Coronary artery (tissue), 2 donors: ENCODE data around the gene AANAT.
"Not testable (repeated sequence)": the region's sequence is repeated elsewhere in the genome, so short reads cannot be mapped to it uniquely, and the experiment has no call there.

ENCODE experiments used
- DNase-seq: peaks from one replicate; pipeline ENCODE4 v3.0.0-alpha.2; 2017; ENCODE audit warnings: low spot score
- H3K27ac ChIP-seq, 2 donors: fragments of 200-600 bp; sonication (generic); one replicate each; pipeline ENCODE4 v1.5.1; 2016 to 2019
- H3K4me3 ChIP-seq: fragments of 200-600 bp; sonication (generic); 2 replicates; pipeline ENCODE4 v1.5.1; 2016; ENCODE audit warnings: mild to moderate bottlenecking, moderate library complexity
- CTCF ChIP-seq: fragments of 200-600 bp; sonication (generic); IDR thresholded peaks from one replicate; pipeline ENCODE4 v1.5.1; 2019; ENCODE audit warnings: antibody characterized with exemption

Gene AANAT

GRCh38 chr17:76501018-76501826 lies 33.8 kb downstream of the AANAT start, which contains the start of gene RHBDF2:
RHBDF2 (minus strand) TSS chr17:76501423; CDS start chr17:76481524, 19,899 bp downstream.
- peak; percentile 85 for DNase-seq
- H3K4me3 ChIP-seq = peak within 1 kb of the TSS; percentile 83
- TF ChIP-seq CTCF = no peak
- H3K27ac ChIP-seq = peak within 1 kb of the TSS; percentile 86 to 92

GRCh38 chr17:76501827-76502307 lies 34.5 kb downstream of the AANAT start:
- DNase-seq = no peak
- peak overlapping the region; percentile 86 to 92 for H3K27ac ChIP-seq
- peak overlapping the region; percentile 83 for H3K4me3 ChIP-seq
- TF ChIP-seq CTCF = no peak

GRCh38 chr17:76502341-76503211 lies 35.2 kb downstream of the AANAT start:
- H3K4me3 ChIP-seq = no peak overlapping the region
- no peak for DNase-seq
- H3K27ac ChIP-seq = peak overlapping the region in 1 of 2 donors; percentile 86
- TF ChIP-seq CTCF = no peak

GRCh38 chr17:76504117-76504516 lies 36.7 kb downstream of the AANAT start:
- no peak overlapping the region for H3K27ac ChIP-seq
- H3K4me3 ChIP-seq = no peak overlapping the region
- no peak for TF ChIP-seq CTCF
- DNase-seq = no peak

- peak; percentile 88 for TF ChIP-seq CTCF
- DNase-seq = no peak
- Histone ChIP-seq H3K27ac (no peak overlapping the region), H3K4me3 (no peak overlapping the region)
Measured at GRCh38 chr17:76506408-76507345, 39.3 kb downstream of the AANAT start.

- DNase-seq, H3K27ac ChIP-seq: not testable (repeated sequence)
Measured at GRCh38 chr17:76508472-76509063, 41.2 kb downstream of the AANAT start.

More at GRCh38 chr17:76508472-76509063, 41.2 kb downstream of the AANAT start:
- not testable (repeated sequence) for H3K4me3 ChIP-seq
